Ishikawa (cell line): ENCODE measurements around the gene UBQLNL.

ENCODE experiments used
- CREB1 ChIP-seq: IDR thresholded peaks from 2 replicates; pipeline ENCODE4 v1.6.1; 2012; ENCODE audit warnings: low read depth
- EP300 ChIP-seq: IDR thresholded peaks from 2 replicates; pipeline ENCODE4 v1.6.1; 2012; ENCODE audit warnings: borderline replicate concordance
- MAX ChIP-seq: IDR thresholded peaks from 2 replicates; pipeline ENCODE4 v1.6.1; 2012
- NFIC ChIP-seq: IDR thresholded peaks from 2 replicates; pipeline ENCODE4 v1.6.1; 2012
- RAD21 ChIP-seq: IDR thresholded peaks from 2 replicates; pipeline ENCODE4 v1.6.1; 2012; ENCODE audit warnings: low read depth
- REST ChIP-seq: IDR thresholded peaks from 2 replicates; pipeline ENCODE4 v1.6.1; 2012; ENCODE audit warnings: low read depth, mild to moderate bottlenecking
- TAF1 ChIP-seq: IDR thresholded peaks from 2 replicates; pipeline ENCODE4 v1.6.1; 2012; ENCODE audit warnings: low read depth, mild to moderate bottlenecking
- TCF12 ChIP-seq: IDR thresholded peaks from 2 replicates; pipeline ENCODE4 v1.6.1; 2012; ENCODE audit warnings: low read depth
- TEAD4 ChIP-seq: IDR thresholded peaks from 2 replicates; pipeline ENCODE4 v1.6.1; 2012
- USF1 ChIP-seq: IDR thresholded peaks from 2 replicates; pipeline ENCODE4 v1.6.1; 2012
- YY1 ChIP-seq: IDR thresholded peaks from 2 replicates; pipeline ENCODE4 v1.6.1; 2012; ENCODE audit warnings: low read depth

DNA sequence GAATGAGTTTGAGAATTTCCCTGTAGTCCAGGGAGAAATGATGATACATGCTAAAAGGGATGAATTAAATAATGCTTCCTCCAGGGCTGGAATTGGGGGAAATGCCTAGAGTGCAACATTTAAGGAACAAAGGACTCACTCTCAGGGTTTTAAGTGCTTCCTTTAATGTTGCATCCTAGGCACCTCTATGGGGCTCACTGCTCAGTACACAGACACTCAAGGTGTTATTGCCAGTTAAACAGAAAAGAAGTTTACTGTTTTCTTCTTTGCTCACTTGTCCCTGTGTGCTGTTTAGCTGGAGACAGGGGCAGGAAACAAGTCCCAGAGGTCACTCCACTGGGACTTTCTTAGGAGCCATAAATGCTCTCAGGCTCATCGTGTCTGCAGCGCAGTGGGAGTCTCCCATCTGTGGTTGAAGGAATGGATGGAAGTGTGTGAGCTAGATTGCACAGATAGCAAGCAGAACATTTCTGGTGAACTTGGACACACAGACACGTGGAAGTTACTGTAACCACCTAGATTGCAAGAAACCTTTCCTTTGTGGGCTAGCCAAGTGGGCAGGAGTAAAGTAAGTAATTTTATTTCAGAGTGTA is 40.2 kb upstream of the UBQLNL start:
- no peak for TF ChIP-seq REST
- TF ChIP-seq TEAD4, result no peak
- TF ChIP-seq MAX, result no peak
- TF ChIP-seq YY1, result no peak
- TF ChIP-seq EP300, result no peak
- no peak for TF ChIP-seq TCF12
- TF ChIP-seq RAD21, result no peak
- no peak for TF ChIP-seq USF1
- TF ChIP-seq CREB1, result no peak
- no peak for TF ChIP-seq NFIC
- TF ChIP-seq TAF1, result no peak
